ENCODE measurements around the gene BAZ2A.

BAZ2A gene

GRCh38 chr12:56616244-56616643 lies 13.9 kb downstream of the BAZ2A start:
- no peak overlapping the region for H3K4me3 ChIP-seq (ENCODE audit: low read depth, low read length)
- in situ Hi-C loops (cut with HindIII; ENCODE audit: low sequenced_read_pairs) = no loop called here
- no peak for TF ChIP-seq CTCF (IDR thresholded peaks at IDR 0.05; ENCODE audit: low read depth, low read length, missing control alignments)
- no peak for DNase-seq (ENCODE audit: low read depth)

DNA sequence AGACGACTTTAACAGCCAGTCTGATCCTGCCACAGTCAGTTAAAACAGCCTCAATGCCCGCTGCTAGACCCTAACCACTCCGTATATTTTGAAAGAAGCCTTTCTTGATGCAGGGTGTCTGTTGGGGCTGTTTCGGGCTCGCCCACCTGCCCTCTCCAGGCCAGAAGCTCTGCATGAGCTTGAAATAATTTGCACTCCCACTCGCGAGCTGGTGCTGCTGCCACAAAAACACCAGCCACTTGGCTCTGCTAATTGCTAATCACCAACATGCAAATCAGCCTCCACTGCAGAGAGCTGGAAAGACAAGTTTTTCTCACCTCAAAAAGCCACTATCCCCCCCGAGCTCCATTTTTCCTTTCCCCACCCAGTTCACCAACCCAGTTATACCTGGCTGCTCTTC lies 15.5 kb downstream of the BAZ2A start:
- no peak overlapping the region for H3K4me3 ChIP-seq (ENCODE audit: low read depth, low read length)
- no peak for DNase-seq (ENCODE audit: low read depth)
- in situ Hi-C loops (cut with HindIII; ENCODE audit: low sequenced_read_pairs) = no loop called here
- no peak for TF ChIP-seq CTCF (IDR thresholded peaks at IDR 0.05; ENCODE audit: low read depth, low read length, missing control alignments)

- no peak for DNase-seq (ENCODE audit: low read depth)
- in situ Hi-C loops (cut with HindIII; ENCODE audit: low sequenced_read_pairs) = no loop called here
- no peak for TF ChIP-seq CTCF (IDR thresholded peaks at IDR 0.05; ENCODE audit: low read depth, low read length, missing control alignments)
- no peak overlapping the region for H3K4me3 ChIP-seq (ENCODE audit: low read depth, low read length)
Measured at GRCh38 chr12:56604355-56604754, 25.8 kb downstream of the BAZ2A start.

- no peak overlapping the region for H3K4me3 ChIP-seq (ENCODE audit: low read depth, low read length)
- in situ Hi-C loops (cut with HindIII; ENCODE audit: low sequenced_read_pairs) = no loop called here
- no peak for TF ChIP-seq CTCF (IDR thresholded peaks at IDR 0.05; ENCODE audit: low read depth, low read length, missing control alignments)
- no peak for DNase-seq (ENCODE audit: low read depth)
Measured at GRCh38 chr12:56602239-56602638, 27.9 kb downstream of the BAZ2A start.

- no peak overlapping the region for H3K4me3 ChIP-seq (ENCODE audit: low read depth, low read length)
- in situ Hi-C loops (cut with HindIII; ENCODE audit: low sequenced_read_pairs) = no loop called here
- peak; percentile 13 for TF ChIP-seq CTCF (IDR thresholded peaks at IDR 0.05; ENCODE audit: low read depth, low read length, missing control alignments)
- DNase-seq (ENCODE audit: low read depth) = no peak
Measured at GRCh38 chr12:56601503-56601902, 28.6 kb downstream of the BAZ2A start.

DNA sequence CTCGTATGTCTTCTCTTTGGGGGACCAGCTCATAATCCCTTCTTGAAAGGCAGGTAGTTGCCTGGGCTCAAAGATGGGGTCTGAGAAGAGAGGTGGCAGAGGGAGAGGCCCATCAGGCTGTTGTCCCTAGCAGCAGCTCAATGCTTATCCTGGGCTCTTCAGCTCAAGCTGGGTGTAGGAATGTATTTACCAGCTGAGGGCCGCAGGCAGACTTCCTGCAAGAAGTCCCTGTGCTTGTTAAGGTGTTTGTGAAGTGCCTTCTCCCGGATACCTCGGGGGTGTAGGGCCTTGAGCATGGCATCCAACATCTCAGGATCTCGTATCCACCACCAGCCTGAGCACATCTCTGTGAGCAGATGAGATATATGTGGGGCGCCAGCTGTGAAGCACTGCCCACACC lies 29.4 kb downstream of the BAZ2A start:
- TF ChIP-seq CTCF (IDR thresholded peaks at IDR 0.05; ENCODE audit: low read depth, low read length, missing control alignments) = no peak
- no peak for DNase-seq (ENCODE audit: low read depth)
- H3K4me3 ChIP-seq (ENCODE audit: low read depth, low read length) = no peak overlapping the region
- in situ Hi-C loops (cut with HindIII; ENCODE audit: low sequenced_read_pairs) = no loop called here

DNA sequence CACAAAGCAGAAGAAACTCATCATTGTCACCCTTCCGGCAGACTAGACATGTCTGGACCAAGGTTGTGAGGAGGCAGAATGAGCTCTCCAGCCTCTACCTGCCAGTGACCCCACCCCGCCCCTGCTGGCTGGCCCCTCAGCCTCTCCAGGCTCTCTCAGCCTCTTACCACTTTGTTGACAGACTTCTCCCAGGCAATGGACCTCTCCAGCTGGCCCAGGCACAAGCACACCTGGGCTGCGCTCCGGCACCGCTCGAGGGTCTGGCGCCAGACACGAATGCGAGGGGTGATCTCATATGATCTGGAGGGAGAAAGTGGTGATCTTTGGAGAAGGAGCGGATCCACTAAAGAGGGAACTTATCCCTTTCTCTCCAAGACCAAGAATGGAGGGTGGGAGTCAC lies 30.3 kb downstream of the BAZ2A start:
- DNase-seq (ENCODE audit: low read depth) = no peak
- H3K4me3 ChIP-seq (ENCODE audit: low read depth, low read length) = no peak overlapping the region
- no peak for TF ChIP-seq CTCF (IDR thresholded peaks at IDR 0.05; ENCODE audit: low read depth, low read length, missing control alignments)
- in situ Hi-C loops (cut with HindIII; ENCODE audit: low sequenced_read_pairs) = no loop called here

Measured in astrocyte of the cerebellum (primary cell).